ENCODE measurements around the gene TFDP1. TPM values are rescaled to one million over a fixed set of nuclear protein-coding genes. Genes with fewer than 3 reads are reported as not detected.

TFDP1 gene, protein sequence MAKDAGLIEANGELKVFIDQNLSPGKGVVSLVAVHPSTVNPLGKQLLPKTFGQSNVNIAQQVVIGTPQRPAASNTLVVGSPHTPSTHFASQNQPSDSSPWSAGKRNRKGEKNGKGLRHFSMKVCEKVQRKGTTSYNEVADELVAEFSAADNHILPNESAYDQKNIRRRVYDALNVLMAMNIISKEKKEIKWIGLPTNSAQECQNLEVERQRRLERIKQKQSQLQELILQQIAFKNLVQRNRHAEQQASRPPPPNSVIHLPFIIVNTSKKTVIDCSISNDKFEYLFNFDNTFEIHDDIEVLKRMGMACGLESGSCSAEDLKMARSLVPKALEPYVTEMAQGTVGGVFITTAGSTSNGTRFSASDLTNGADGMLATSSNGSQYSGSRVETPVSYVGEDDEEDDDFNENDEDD
- total RNA-seq: 15.8 TPM

DNA sequence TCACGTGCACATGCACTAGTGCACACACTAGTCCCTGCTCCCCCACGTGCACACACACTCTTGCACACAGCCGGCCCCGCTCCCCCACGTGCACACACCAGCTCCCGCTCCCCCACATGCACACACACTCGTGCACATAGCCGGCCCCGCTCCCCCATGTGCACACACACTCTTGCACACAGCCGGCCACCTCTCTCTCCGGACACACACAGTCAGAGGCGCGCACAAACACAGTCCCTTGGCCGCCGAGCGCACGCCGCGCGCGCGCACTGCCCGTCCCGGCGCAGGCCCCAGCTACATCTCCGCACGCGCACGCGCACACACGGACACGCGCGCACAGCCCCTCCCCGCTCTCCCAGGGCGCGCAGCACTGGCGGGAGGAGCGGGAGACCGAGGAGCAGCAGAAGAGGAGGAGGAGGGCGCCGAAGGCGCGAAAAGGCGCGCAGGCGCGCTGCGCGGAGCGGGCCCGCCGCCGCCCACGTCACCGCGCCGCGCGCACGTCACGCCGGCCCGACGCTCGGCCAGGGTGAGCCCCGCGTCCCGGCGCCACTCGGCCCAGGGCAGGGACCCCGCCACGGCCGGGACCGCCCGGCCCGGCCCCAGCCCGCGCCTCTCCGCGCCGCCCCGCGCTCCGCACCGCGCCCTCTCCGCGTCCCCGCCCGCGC, at the start of gene TFDP1:
Gene TFDP1, plus strand, starts transcription at position 549 of the 665 bp plus-strand sequence. CDS start 1,085 bp downstream, outside the sequence.
- Histone ChIP-seq H3K4me1 (no peaks in the 10 kb centered on the region), H3K27ac (no peak within 1 kb of the TSS), H3K36me3 (peaks cover 0 to 4% of the 10 kb centered on the region in 2 donors), H3K4me3 (peak within 1 kb of the TSS; percentile 59 to 82), H3K27me3 (no peaks in the 10 kb centered on the region), H3K9me3 (no peaks in the 10 kb centered on the region)
- DNase-seq (ENCODE audit: low spot score in 2 of 2): peak in 1 of 2 donors; percentile 69
- intact Hi-C loops (cut with DNase I): no loop called here
- TF ChIP-seq, protein P1, sequence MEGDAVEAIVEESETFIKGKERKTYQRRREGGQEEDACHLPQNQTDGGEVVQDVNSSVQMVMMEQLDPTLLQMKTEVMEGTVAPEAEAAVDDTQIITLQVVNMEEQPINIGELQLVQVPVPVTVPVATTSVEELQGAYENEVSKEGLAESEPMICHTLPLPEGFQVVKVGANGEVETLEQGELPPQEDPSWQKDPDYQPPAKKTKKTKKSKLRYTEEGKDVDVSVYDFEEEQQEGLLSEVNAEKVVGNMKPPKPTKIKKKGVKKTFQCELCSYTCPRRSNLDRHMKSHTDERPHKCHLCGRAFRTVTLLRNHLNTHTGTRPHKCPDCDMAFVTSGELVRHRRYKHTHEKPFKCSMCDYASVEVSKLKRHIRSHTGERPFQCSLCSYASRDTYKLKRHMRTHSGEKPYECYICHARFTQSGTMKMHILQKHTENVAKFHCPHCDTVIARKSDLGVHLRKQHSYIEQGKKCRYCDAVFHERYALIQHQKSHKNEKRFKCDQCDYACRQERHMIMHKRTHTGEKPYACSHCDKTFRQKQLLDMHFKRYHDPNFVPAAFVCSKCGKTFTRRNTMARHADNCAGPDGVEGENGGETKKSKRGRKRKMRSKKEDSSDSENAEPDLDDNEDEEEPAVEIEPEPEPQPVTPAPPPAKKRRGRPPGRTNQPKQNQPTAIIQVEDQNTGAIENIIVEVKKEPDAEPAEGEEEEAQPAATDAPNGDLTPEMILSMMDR (IDR thresholded peaks at IDR 0.05): no peak

DNA sequence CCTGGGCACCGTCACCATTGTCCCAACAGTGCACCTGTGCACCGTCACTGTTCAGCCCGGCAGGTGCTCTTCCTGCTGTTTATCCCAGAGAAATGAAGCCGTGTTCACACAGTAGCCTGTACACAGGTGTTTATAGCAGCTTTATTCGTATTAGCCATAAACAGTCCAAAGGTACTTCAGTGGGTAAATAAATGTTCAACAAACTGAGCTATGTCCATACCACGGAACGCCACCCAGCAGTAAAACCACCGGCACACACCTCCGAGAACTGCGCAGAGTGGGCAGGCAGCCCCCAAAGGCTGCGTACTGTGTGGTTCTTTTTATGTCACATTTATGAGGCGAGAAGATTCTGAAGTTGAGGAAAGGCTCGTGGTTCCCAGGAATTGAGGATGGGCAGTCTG, 49.2 kb upstream of the TFDP1 start:
- TF ChIP-seq, protein P1 (IDR thresholded peaks at IDR 0.05): no peak
- Histone ChIP-seq H3K27ac (no peak overlapping the region), H3K36me3 (peaks cover 53 to 69% of the 10 kb centered on the region in 2 donors), H3K4me1 (peaks cover 4 to 6% of the 10 kb centered on the region in 2 donors), H3K27me3 (no peaks in the 10 kb centered on the region), H3K9me3 (no peaks in the 10 kb centered on the region), H3K4me3 (no peak overlapping the region)
- intact Hi-C loops (cut with DNase I): no loop called here
- DNase-seq (ENCODE audit: low spot score in 2 of 2): no peak

DNA sequence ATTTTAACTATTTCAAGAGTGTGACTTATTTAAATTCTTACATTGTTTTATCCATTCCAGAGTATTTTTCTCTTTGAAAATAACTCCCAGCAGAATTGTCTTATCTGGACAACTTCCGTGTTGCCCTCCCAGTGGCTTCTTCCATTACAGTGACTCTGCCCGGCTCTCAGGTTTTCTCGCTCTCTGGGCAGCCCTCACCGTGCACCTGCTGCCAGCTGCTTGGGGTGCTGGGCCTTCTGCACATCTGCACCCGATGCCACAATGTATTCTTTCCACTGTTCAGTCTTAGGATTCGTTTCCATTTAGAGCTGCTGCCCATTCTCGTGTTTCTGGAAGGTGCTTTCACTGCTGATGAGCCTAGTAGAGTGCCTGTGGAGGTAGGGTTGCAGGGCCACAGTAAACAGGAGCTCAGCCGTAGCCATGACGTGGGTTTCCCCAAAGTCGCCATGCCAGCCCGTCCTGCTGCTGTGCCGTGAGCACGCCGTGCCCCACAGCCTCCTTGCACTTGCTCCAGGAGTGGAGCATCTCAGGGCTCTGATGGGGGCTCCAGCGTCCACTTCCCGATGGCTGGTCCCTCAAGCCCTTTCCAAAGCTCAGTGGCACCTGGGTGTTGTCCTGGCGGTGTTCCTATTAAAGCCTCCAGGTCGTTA, 48.0 kb upstream of the TFDP1 start:
- intact Hi-C loops (cut with DNase I): no loop called here
- TF ChIP-seq, protein P1 (IDR thresholded peaks at IDR 0.05): no peak
- H3K4me3 ChIP-seq: no peak overlapping the region
- H3K9me3 ChIP-seq: no peaks in the 10 kb centered on the region
- DNase-seq (ENCODE audit: low spot score in 2 of 2): peak in 1 of 2 donors; percentile 54
- H3K4me1 ChIP-seq: peaks cover 4 to 6% of the 10 kb centered on the region in 2 donors
- no peaks in the 10 kb centered on the region for H3K27me3 ChIP-seq
- H3K27ac ChIP-seq: no peak overlapping the region
- peaks cover 43 to 63% of the 10 kb centered on the region in 2 donors for H3K36me3 ChIP-seq

DNA sequence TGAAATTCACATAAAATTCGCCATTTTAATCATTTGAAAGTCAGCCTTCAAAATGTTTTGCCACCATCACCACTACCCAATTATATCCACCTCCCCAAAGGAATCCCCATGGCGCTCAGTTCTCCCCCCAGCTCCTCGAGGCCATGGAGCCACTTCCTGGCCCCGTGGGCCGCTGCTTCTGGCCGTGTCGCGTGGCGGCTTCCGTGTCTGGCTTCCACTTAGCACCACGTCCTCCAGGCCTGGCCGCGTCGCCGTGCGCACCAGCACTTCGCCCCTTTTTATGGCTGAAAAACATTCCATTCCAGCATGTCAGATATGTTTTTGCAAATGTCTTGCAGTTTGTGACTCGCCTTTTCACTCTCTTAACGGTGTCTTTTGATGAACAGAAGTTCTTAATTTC, 47.3 kb upstream of the TFDP1 start:
- Histone ChIP-seq H3K36me3 (peaks cover 37 to 57% of the 10 kb centered on the region in 2 donors), H3K4me3 (no peak overlapping the region), H3K9me3 (no peaks in the 10 kb centered on the region), H3K27me3 (no peaks in the 10 kb centered on the region), H3K4me1 (peaks cover 1 to 4% of the 10 kb centered on the region in 2 donors), H3K27ac (no peak overlapping the region)
- no peak for DNase-seq (ENCODE audit: low spot score in 2 of 2)
- TF ChIP-seq, protein P1 (IDR thresholded peaks at IDR 0.05): no peak
- intact Hi-C loops (cut with DNase I): no loop called here

DNA sequence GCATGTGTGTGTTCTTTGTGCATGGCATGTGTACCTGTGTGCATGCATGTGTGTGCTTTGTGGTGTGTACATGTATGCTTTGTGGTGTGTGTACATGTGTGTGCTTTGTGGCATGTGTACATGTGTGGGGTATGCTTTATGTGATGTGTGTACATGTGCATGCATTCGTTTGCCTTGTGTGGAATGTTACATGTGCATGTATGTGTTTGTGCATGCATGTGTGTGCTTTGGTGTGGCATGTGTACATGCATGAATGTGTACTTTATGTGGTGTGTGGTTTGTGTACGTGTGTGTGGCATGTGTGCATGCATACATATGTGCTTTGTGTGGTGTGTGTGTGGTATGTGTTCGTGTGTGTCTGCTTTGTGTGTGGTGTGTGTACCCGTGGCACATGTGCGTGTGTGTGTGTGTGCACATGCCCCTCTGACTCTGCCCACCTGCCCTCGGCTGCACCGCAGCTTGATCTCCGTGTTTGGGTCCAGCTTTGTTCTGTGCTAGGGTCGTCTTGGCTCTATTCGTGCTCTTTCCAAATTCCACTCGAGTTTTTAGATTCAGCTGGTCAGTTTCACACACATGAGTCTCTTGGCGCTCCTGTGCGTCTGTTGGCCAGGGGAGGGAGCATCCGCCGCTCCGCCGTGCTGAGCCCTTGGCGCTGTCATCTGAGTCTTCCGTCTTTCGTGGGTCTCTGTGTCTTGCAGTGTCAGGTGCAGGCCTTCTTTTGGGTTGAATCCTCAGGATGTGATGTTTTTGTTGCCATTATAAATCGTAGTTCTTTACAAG, 46.5 kb upstream of the TFDP1 start:
- intact Hi-C loops (cut with DNase I): no loop called here
- H3K9me3 ChIP-seq: no peaks in the 10 kb centered on the region
- DNase-seq (ENCODE audit: low spot score in 2 of 2): peak in 1 of 2 donors; percentile 40
- no peaks in the 10 kb centered on the region for H3K27me3 ChIP-seq
- no peak overlapping the region for H3K4me3 ChIP-seq
- H3K27ac ChIP-seq: no peak overlapping the region
- TF ChIP-seq, protein P1 (IDR thresholded peaks at IDR 0.05): no peak
- H3K4me1 ChIP-seq: no peaks in the 10 kb centered on the region
- peaks cover 34 to 56% of the 10 kb centered on the region in 2 donors for H3K36me3 ChIP-seq
